DOHH2 (cell line): ENCODE measurements around the gene ZNF335.

Experiments used
- H3F3A ChIP-seq: fragments of 200-600 bp; sonication (generic), shearing (Covaris generic); 2 replicates; pipeline ENCODE4 v1.6.0; 2016; ENCODE audit warnings: antibody characterized with exemption, mild to moderate bottlenecking; ENCODE audit not compliant: control insufficient read depth, insufficient read depth
- H3K27ac ChIP-seq: fragments of 200-600 bp; sonication (generic); 2 replicates; pipeline ENCODE4 v1.5.1; 2014; ENCODE audit warnings: low read depth, mild to moderate bottlenecking, low read length, moderate library complexity
- H3K27me3 ChIP-seq: fragments of 200-600 bp; sonication (generic); 2 replicates; pipeline ENCODE4 v1.6.1; 2014; ENCODE audit warnings: mild to moderate bottlenecking, low read length, mixed read lengths; ENCODE audit not compliant: control insufficient read depth
- H3K36me3 ChIP-seq: fragments of 200-600 bp; sonication (generic); 2 replicates; pipeline ENCODE4 v1.6.1; 2014; ENCODE audit warnings: mild to moderate bottlenecking, low read length, moderate library complexity, mixed read lengths; ENCODE audit not compliant: control insufficient read depth
- H3K4me1 ChIP-seq: fragments of 200-600 bp; sonication (generic); 2 replicates; pipeline ENCODE4 v1.6.1; 2014; ENCODE audit warnings: mild to moderate bottlenecking, low read length, mixed read lengths; ENCODE audit not compliant: control insufficient read depth
- H3K4me2 ChIP-seq: fragments of 200-600 bp; sonication (generic); 2 replicates; pipeline ENCODE4 v1.6.0; 2014; ENCODE audit warnings: mild to moderate bottlenecking, low read length, moderate library complexity
- H3K4me3 ChIP-seq: fragments of 200-600 bp; sonication (generic); 2 replicates; pipeline ENCODE4 v1.5.1; 2014; ENCODE audit warnings: mild to moderate bottlenecking, low read length, mixed read lengths
- H3K79me2 ChIP-seq: fragments of 200-600 bp; sonication (generic); 2 replicates; pipeline ENCODE4 v1.6.1; 2014; ENCODE audit warnings: mild to moderate bottlenecking, low read length, mixed read lengths; ENCODE audit not compliant: control insufficient read depth
- H3K9me2 ChIP-seq: fragments of 200-600 bp; sonication (generic); replicated peaks from 2 replicates; pipeline ENCODE4 v1.6.1; 2014; ENCODE audit warnings: mild to moderate bottlenecking, low read length, mixed read lengths; ENCODE audit not compliant: control insufficient read depth
- H3K9me3 ChIP-seq: fragments of 200-600 bp; sonication (generic); 2 replicates; pipeline ENCODE4 v1.6.1; 2014; ENCODE audit warnings: antibody characterized with exemption, low read length, mixed read lengths; ENCODE audit not compliant: control insufficient read depth, insufficient read depth
- H4K20me1 ChIP-seq: fragments of 200-600 bp; sonication (generic); 2 replicates; pipeline ENCODE4 v1.6.0; 2014; ENCODE audit warnings: low read depth, mild to moderate bottlenecking, antibody characterized with exemption, low read length, moderate library complexity; ENCODE audit not compliant: control insufficient read depth, insufficient read depth
- EZH2phosphoT487 ChIP-seq: fragments of 200-600 bp; sonication (generic); IDR thresholded peaks from 2 replicates; pipeline ENCODE4 v1.6.1; 2017; ENCODE audit warnings: borderline replicate concordance, mild to moderate bottlenecking, antibody characterized with exemption, low read length, moderate library complexity, mixed read lengths
- TF ChIP-seq, protein P1 (sequence below): fragments of 200-600 bp; sonication (generic); IDR thresholded peaks from one replicate; pipeline ENCODE4 v1.5.1; 2014; ENCODE audit warnings: antibody characterized with exemption, mild to moderate bottlenecking, low read depth, low read length; ENCODE audit not compliant: poor library complexity, severe bottlenecking

ZNF335 gene

DNA sequence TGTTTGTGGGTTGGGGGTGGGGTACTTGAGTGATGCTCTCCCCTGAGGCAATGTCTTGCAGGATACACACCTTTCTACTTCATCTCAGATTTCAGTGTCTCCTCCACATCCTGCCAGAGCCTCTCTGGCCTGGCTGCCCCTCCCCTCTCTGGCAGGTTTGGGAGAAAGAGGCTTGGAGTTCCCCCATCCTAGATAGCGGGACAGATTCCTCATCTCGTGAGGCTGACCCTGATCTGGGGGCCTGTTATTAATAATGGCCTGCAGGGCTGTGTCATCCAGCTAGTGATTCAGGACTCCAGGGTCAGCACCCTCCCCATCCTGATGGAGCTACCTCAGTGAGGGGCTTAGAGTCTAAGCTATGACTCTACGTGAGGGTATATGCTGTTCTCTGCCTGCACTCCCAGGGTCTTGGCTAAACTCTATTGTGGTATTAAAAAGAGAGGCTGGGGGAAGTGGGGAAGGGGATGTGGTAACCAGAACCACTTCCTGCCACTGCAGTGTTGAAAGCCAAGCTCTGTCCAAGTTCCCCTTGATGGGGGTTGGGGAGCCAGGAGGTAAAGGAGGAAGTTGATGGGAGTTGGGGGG is 33.0 kb upstream of the ZNF335 start:
- H3K27ac ChIP-seq: no peak overlapping the region

DNA sequence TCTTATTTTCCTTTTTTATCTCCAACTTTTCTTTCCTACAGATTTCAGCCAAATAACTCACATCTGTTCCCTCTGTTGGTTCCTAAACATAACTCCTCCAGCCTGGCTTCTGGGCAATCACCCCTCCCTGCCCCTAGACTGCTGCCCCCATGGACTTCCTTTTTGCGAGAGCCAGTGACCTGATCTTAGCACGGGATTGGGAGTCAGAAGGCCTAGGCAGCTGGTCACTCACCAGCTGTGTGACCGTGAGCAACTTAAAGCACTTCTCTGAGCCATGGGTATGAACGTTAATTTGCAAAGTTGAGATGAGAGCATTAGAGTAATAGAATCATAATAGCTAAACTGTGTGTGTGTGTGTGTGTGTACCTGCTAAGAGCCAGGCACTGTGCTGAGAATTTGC is 32.2 kb upstream of the ZNF335 start:
- H3K4me3 ChIP-seq: no peak overlapping the region
- H3F3A ChIP-seq: no peaks in the 10 kb centered on the region
- no peaks in the 10 kb centered on the region for H3K79me2 ChIP-seq
- TF ChIP-seq, protein P1, sequence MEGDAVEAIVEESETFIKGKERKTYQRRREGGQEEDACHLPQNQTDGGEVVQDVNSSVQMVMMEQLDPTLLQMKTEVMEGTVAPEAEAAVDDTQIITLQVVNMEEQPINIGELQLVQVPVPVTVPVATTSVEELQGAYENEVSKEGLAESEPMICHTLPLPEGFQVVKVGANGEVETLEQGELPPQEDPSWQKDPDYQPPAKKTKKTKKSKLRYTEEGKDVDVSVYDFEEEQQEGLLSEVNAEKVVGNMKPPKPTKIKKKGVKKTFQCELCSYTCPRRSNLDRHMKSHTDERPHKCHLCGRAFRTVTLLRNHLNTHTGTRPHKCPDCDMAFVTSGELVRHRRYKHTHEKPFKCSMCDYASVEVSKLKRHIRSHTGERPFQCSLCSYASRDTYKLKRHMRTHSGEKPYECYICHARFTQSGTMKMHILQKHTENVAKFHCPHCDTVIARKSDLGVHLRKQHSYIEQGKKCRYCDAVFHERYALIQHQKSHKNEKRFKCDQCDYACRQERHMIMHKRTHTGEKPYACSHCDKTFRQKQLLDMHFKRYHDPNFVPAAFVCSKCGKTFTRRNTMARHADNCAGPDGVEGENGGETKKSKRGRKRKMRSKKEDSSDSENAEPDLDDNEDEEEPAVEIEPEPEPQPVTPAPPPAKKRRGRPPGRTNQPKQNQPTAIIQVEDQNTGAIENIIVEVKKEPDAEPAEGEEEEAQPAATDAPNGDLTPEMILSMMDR: no peak
- TF ChIP-seq EZH2phosphoT487: no peak
- peak overlapping the region; percentile 72 for H3K4me2 ChIP-seq
- H3K36me3 ChIP-seq: no peaks in the 10 kb centered on the region
- H3K9me2 ChIP-seq: no peaks in the 10 kb centered on the region
- peaks cover 18% of the 10 kb centered on the region for H3K4me1 ChIP-seq
- no peaks in the 10 kb centered on the region for H4K20me1 ChIP-seq
- H3K27ac ChIP-seq: no peak overlapping the region
- peaks cover 65% of the 10 kb centered on the region for H3K27me3 ChIP-seq
- no peaks in the 10 kb centered on the region for H3K9me3 ChIP-seq

More for the DNA sequence above, 33.0 kb upstream of the ZNF335 start:
- no peaks in the 10 kb centered on the region for H3K9me3 ChIP-seq
- H3K79me2 ChIP-seq: no peaks in the 10 kb centered on the region
- no peaks in the 10 kb centered on the region for H3K9me2 ChIP-seq
- peak overlapping the region; percentile 47 for H3K4me3 ChIP-seq
- H3K27me3 ChIP-seq: peaks cover 64% of the 10 kb centered on the region
- TF ChIP-seq, protein P1: no peak
- no peak for TF ChIP-seq EZH2phosphoT487
- no peaks in the 10 kb centered on the region for H4K20me1 ChIP-seq
- H3K4me2 ChIP-seq: peak overlapping the region; percentile 72
- H3F3A ChIP-seq: no peaks in the 10 kb centered on the region
- peaks cover 18% of the 10 kb centered on the region for H3K4me1 ChIP-seq
- no peaks in the 10 kb centered on the region for H3K36me3 ChIP-seq

DNA sequence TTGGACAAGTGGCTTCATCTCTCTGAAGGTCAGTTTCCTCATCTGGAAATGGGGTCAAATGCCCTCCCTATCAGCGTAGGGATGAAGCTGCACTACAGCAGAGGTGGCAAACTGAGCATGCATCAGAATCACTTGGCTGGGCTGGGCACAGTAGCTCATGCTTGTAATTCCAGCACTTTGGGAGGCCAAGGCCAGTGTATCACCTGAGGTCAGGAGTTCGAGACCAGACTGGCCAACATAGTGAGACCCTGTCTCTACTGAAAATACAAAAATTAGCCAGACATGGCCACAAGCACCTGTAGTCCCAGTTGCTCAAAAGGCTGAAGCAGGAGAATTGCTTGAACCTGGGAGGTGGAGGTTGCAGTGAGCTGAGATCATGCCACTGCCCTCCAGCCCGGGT is 30.0 kb upstream of the ZNF335 start:
- no peaks in the 10 kb centered on the region for H3K9me2 ChIP-seq
- H3K9me3 ChIP-seq: no peaks in the 10 kb centered on the region
- H3K4me1 ChIP-seq: peaks cover 18% of the 10 kb centered on the region
- peaks cover 61% of the 10 kb centered on the region for H3K27me3 ChIP-seq
- H3K36me3 ChIP-seq: no peaks in the 10 kb centered on the region
- H3K27ac ChIP-seq: no peak overlapping the region
- H4K20me1 ChIP-seq: no peaks in the 10 kb centered on the region
- no peak overlapping the region for H3K4me2 ChIP-seq
- TF ChIP-seq, protein P1: no peak
- no peak for TF ChIP-seq EZH2phosphoT487
- H3K79me2 ChIP-seq: no peaks in the 10 kb centered on the region
- no peak overlapping the region for H3K4me3 ChIP-seq
- no peaks in the 10 kb centered on the region for H3F3A ChIP-seq
